WTC11 (cell line): ENCODE measurements around the gene GALNT9.

Experiments used
- CBFB ChIP-seq: sonication (generic); formaldehyde crosslinking; IDR thresholded peaks from 2 replicates; pipeline ENCODE4 v1.8.1; 2022; ENCODE audit warnings: mild to moderate bottlenecking, low read depth, missing genetic modification reagents
- CREB1 ChIP-seq: sonication (generic); formaldehyde crosslinking; IDR thresholded peaks from 2 replicates; pipeline ENCODE4 v1.8.0; 2023; ENCODE audit warnings: mild to moderate bottlenecking, missing genetic modification reagents
- CTCF ChIP-seq: fragments of 200-600 bp; IDR thresholded peaks from 2 replicates; pipeline ENCODE4 v1.8.0; 2022; ENCODE audit warnings: antibody characterized with exemption
- MAX ChIP-seq: sonication (generic); formaldehyde crosslinking; IDR thresholded peaks from 2 replicates; pipeline ENCODE4 v1.8.0; 2022; ENCODE audit warnings: mild to moderate bottlenecking, missing genetic modification reagents
- NFYB ChIP-seq: sonication (generic); formaldehyde crosslinking; conservative IDR thresholded peaks from 2 replicates; pipeline ENCODE4 v1.8.0; 2022; ENCODE audit warnings: low read depth, missing genetic modification reagents
- NR1H2 ChIP-seq: sonication (generic); formaldehyde crosslinking; IDR thresholded peaks from 2 replicates; pipeline ENCODE4 v1.9.0; 2021; ENCODE audit warnings: mild to moderate bottlenecking, moderate library complexity, missing genetic modification reagents
- TCF7 ChIP-seq: sonication (generic); formaldehyde crosslinking; IDR thresholded peaks from 2 replicates; pipeline ENCODE4 v1.8.0; 2022; ENCODE audit warnings: mild to moderate bottlenecking, low read depth, missing genetic modification reagents, moderate library complexity
- TF ChIP-seq, protein P1 (sequence below): fragments of 250-450 bp; sonication (Bioruptor Pico); IDR thresholded peaks from 2 replicates; pipeline ENCODE4 v1.9.0; 2021; ENCODE audit warnings: mild to moderate bottlenecking
- TF ChIP-seq, protein P2 (sequence below): sonication (generic); formaldehyde crosslinking; IDR thresholded peaks from 2 replicates; pipeline ENCODE4 v1.8.1; 2022; ENCODE audit warnings: mild to moderate bottlenecking, moderate library complexity, missing genetic modification reagents

DNA sequence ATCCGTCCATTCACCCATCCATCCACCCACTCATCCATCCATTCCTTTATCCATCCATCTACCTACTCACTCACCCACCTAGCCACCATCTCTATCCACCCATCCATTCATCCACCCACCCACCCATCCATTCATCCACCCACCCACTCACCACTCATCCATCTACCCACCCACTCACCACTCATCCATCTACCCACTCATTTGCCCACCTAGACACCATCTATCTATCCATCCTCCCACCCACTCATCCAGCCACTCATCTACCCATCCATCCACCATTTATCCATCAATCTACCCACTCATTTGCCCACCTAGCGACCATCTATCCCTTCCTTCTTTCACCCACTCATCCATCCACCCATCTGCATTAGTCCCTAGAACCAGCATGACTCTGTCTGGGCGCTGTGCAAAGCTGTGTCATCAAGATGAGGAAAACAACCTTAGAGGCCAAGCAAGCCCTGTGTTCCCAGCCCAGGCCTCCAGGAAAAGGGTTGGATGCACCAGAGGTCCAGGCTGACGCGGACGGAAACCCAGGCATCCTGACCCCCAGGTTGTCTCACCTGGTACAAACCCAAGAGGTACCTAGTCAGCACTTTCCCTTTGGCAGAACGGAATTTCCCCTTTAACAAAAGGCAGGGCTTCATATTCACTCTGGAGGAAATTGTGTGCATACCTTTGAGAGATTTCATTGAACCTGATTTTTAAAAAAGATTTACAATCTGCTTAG, 111.4 kb downstream of the GALNT9 start:
- TF ChIP-seq CTCF, result no peak
- TF ChIP-seq CREB1 (CRISPR knock-in tag), result no peak
- no peak for TF ChIP-seq CBFB
- TF ChIP-seq TCF7 (CRISPR knock-in tag), result no peak
- no peak for TF ChIP-seq MAX
- TF ChIP-seq NR1H2 (CRISPR knock-in tag), result no peak
- no peak for TF ChIP-seq NFYB (CRISPR knock-in tag)
- TF ChIP-seq, protein P1, sequence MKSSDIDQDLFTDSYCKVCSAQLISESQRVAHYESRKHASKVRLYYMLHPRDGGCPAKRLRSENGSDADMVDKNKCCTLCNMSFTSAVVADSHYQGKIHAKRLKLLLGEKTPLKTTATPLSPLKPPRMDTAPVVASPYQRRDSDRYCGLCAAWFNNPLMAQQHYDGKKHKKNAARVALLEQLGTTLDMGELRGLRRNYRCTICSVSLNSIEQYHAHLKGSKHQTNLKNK (CRISPR knock-in tag), result no peak
- TF ChIP-seq, protein P2, sequence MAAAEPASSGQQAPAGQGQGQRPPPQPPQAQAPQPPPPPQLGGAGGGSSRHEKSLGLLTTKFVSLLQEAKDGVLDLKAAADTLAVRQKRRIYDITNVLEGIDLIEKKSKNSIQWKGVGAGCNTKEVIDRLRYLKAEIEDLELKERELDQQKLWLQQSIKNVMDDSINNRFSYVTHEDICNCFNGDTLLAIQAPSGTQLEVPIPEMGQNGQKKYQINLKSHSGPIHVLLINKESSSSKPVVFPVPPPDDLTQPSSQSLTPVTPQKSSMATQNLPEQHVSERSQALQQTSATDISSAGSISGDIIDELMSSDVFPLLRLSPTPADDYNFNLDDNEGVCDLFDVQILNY (CRISPR knock-in tag), result no peak
